HepG2 (cell line): ENCODE data around the gene C6orf136. TPM values are rescaled to one million over a fixed set of nuclear protein-coding genes. Genes with fewer than 3 reads are reported as not detected.

Experiments used
- FOSL1 ChIP-seq: sonication (generic); formaldehyde crosslinking; IDR thresholded peaks from 2 replicates; pipeline ENCODE4 v1.9.0; 2021; ENCODE audit warnings: missing genetic modification reagents, borderline replicate concordance
- GATA4 ChIP-seq: sonication (generic); IDR thresholded peaks from 2 replicates; pipeline ENCODE4 v1.6.1; 2016; ENCODE audit warnings: antibody characterized with exemption, low read depth, borderline replicate concordance
- HNF4A ChIP-seq: sonication (generic); formaldehyde crosslinking; IDR thresholded peaks from 2 replicates; pipeline ENCODE4 v1.4.0; 2020; ENCODE audit warnings: missing genetic modification reagents
- MEIS2 ChIP-seq: sonication (generic); formaldehyde crosslinking; IDR thresholded peaks from 2 replicates; pipeline ENCODE4 v1.9.0; 2021; ENCODE audit warnings: mild to moderate bottlenecking, missing genetic modification reagents
- NFIC ChIP-seq: IDR thresholded peaks from 2 replicates; pipeline ENCODE4 v1.6.1; 2012; ENCODE audit warnings: mild to moderate bottlenecking, low read length, inconsistent platforms
- RCOR2 ChIP-seq: IDR thresholded peaks from 2 replicates; pipeline ENCODE4 v1.6.1; 2016; ENCODE audit warnings: missing biosample characterization, missing genetic modification reagents
- TEAD3 ChIP-seq: optimal IDR thresholded peaks from 2 replicates; pipeline ENCODE3; 2016; ENCODE audit warnings: borderline replicate concordance
- ZIK1 ChIP-seq: sonication (generic); formaldehyde crosslinking; IDR thresholded peaks from 2 replicates; pipeline ENCODE4 v1.5.0; 2020; ENCODE audit warnings: mild to moderate bottlenecking, low read depth, missing genetic modification reagents, borderline replicate concordance
- ZNF142 ChIP-seq: sonication (generic); formaldehyde crosslinking; IDR thresholded peaks from 2 replicates; pipeline ENCODE4 v1.4.0; 2020; ENCODE audit warnings: missing genetic modification reagents
- ZNF333 ChIP-seq: sonication (generic); formaldehyde crosslinking; IDR thresholded peaks from 2 replicates; pipeline ENCODE4 v1.4.0; 2020; ENCODE audit warnings: mild to moderate bottlenecking, missing genetic modification reagents, borderline replicate concordance
- ZNF350 ChIP-seq: sonication (generic); formaldehyde crosslinking; IDR thresholded peaks from 2 replicates; pipeline ENCODE4 v1.4.0; 2020; ENCODE audit warnings: mild to moderate bottlenecking, low read depth, missing genetic modification reagents, borderline replicate concordance
- ZNF569 ChIP-seq: sonication (generic); formaldehyde crosslinking; IDR thresholded peaks from 2 replicates; pipeline ENCODE4 v1.5.0; 2020; ENCODE audit warnings: mild to moderate bottlenecking, missing genetic modification reagents, moderate library complexity, borderline replicate concordance
- ZNF761 ChIP-seq: sonication (generic); formaldehyde crosslinking; conservative IDR thresholded peaks from 2 replicates; pipeline ENCODE4 v1.4.0; 2020; ENCODE audit warnings: mild to moderate bottlenecking, missing genetic modification reagents
- ZNF766 ChIP-seq: sonication (generic); formaldehyde crosslinking; IDR thresholded peaks from 2 replicates; pipeline ENCODE4 v1.5.0; 2020; ENCODE audit warnings: missing genetic modification reagents, borderline replicate concordance
- ZNF850 ChIP-seq: sonication (generic); formaldehyde crosslinking; conservative IDR thresholded peaks from 2 replicates; pipeline ENCODE4 v1.9.0; 2021; ENCODE audit warnings: mild to moderate bottlenecking, missing genetic modification reagents
- ZSCAN21 ChIP-seq: sonication (generic); formaldehyde crosslinking; IDR thresholded peaks from 2 replicates; pipeline ENCODE4 v1.8.0; 2022; ENCODE audit warnings: mild to moderate bottlenecking, missing genetic modification reagents, moderate library complexity, borderline replicate concordance
- polyA plus RNA-seq, 8 experiments: library from polyadenylated mRNA; depleted of rRNA in 3 of 8; stranded (reverse) in 7 of 8; unstranded in 1 of 8; fragments of >200 nt; fragmentation: Illumina TruSeq in 4 of 8; extraction: Trizol in 4 of 8; gene quantifications; 2 replicates each; pipeline versions ENCODE4 v1.2.1 to v1.2.3, GENCODE V29; 2011 to 2016; ENCODE audit warnings: low read depth in 4 of 8, missing spikeins in 1 of 8, mixed read lengths in 1 of 8; ENCODE audit not compliant: insufficient read depth in 1 of 8
- total RNA-seq, 5 experiments: library from RNA; depleted of rRNA; stranded (reverse); fragments of >200 nt; fragmentation: Illumina TruSeq; extraction: Trizol; gene quantifications; 2 replicates each; pipeline ENCODE4 v1.2.3, GENCODE V29; 2016; ENCODE audit warnings: low read depth in 1 of 5
- TF ChIP-seq, protein P1 (sequence below): sonication (generic); formaldehyde crosslinking; IDR thresholded peaks from 2 replicates; pipeline ENCODE4 v1.5.0; 2020; ENCODE audit warnings: mild to moderate bottlenecking, missing genetic modification reagents, borderline replicate concordance
- TF ChIP-seq, protein P2 (sequence below): sonication (generic); formaldehyde crosslinking; IDR thresholded peaks from 2 replicates; pipeline ENCODE4 v1.4.0; 2020; ENCODE audit warnings: mild to moderate bottlenecking, low read depth, missing genetic modification reagents

Gene C6orf136
- total and polyA plus RNA-seq, 2 of the 13 experiments (the other 11 are each of a cell fraction or from before 2014, with no cell fraction given): 12.0 to 26.2 TPM

- TF ChIP-seq, protein P1, sequence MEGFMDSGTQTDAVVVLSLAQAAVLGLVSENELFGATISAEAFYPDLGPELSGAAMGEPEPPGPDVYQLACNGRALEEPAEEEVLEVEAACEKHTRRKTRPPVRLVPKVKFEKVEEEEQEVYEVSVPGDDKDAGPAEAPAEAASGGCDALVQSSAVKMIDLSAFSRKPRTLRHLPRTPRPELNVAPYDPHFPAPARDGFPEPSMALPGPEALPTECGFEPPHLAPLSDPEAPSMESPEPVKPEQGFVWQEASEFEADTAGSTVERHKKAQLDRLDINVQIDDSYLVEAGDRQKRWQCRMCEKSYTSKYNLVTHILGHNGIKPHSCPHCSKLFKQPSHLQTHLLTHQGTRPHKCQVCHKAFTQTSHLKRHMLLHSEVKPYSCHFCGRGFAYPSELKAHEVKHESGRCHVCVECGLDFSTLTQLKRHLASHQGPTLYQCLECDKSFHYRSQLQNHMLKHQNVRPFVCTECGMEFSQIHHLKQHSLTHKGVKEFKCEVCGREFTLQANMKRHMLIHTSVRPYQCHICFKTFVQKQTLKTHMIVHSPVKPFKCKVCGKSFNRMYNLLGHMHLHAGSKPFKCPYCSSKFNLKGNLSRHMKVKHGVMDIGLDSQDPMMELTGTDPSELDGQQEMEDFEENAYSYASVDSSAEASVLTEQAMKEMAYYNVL (CRISPR knock-in tag): peak; percentile 81
- TF ChIP-seq ZNF333 (CRISPR knock-in tag) (peak; percentile 84; the same call in 1 of the 2 replicates), ZNF850 (CRISPR knock-in tag) (no peak), ZNF761 (CRISPR knock-in tag) (0 out of 2 replicates have a peak, but pooled peaks have one; percentile 35), RCOR2 (CRISPR knock-in tag) (peak; percentile 62; the same call in 1 of the 2 replicates), NFIC (no peak), GATA4 (no peak), ZNF350 (CRISPR knock-in tag) (peak; percentile 49; the same call in 1 of the 2 replicates), ZNF766 (no peak), ZSCAN21 (CRISPR knock-in tag) (no peak), MEIS2 (CRISPR knock-in tag) (no peak), HNF4A (CRISPR knock-in tag) (peak; percentile 72), ZNF142 (no peak), ZIK1 (CRISPR knock-in tag) (no peak), ZNF569 (CRISPR knock-in tag) (no peak), FOSL1 (CRISPR knock-in tag) (no peak), TEAD3 (CRISPR knock-in tag) (peak; percentile 55)
- TF ChIP-seq, protein P2, sequence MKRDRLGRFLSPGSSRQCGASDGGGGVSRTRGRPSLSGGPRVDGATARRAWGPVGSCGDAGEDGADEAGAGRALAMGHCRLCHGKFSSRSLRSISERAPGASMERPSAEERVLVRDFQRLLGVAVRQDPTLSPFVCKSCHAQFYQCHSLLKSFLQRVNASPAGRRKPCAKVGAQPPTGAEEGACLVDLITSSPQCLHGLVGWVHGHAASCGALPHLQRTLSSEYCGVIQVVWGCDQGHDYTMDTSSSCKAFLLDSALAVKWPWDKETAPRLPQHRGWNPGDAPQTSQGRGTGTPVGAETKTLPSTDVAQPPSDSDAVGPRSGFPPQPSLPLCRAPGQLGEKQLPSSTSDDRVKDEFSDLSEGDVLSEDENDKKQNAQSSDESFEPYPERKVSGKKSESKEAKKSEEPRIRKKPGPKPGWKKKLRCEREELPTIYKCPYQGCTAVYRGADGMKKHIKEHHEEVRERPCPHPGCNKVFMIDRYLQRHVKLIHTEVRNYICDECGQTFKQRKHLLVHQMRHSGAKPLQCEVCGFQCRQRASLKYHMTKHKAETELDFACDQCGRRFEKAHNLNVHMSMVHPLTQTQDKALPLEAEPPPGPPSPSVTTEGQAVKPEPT (CRISPR knock-in tag): no peak
Observed at GRCh38 chr6:30678964-30679726, 32.2 kb downstream of the C6orf136 start (continued).
